Measurements from ENCODE around the gene DNER.
"Not testable (repeated sequence)": the region's sequence is repeated elsewhere in the genome, so short reads cannot be mapped to it uniquely, and the experiment has no call there.

The DNER gene

DNA sequence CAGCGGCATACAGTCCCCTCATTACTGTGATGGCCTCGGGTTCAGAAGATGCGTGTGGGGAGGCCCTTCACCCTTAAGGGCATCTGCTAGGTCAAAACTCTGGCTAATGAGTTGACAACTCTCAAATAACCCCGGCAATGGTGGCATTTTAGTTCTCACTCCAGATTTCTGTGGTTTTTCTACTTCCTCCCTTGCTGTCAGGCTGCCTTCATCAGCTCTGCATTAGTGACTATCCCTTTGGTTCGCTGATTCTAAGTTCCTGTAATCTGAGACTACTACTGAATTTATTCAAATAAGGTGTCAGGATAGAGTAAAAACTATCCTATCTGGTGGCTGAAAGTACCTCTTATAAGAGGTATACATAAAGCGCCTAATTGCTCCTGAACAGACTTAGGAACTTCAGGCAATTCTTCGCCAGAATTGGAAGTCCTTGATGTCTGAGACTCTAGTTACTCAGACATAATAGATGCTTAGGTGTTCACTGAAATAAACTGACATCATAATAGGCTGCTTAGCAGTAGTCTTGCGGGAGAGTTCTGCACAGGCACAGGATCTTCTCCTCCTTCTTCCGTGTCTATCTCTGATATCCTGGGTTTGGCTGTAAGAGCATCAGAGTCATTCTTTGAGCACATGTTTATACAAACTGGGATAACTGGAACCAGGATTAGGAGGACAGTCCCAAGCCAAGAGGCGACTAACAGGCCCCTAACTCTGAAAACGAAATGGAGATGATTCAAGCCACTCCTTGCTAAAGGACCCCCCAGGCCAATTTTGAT, 194.5 kb downstream of the DNER start:
- in situ Hi-C loops (cut with HindIII; ENCODE audit: low sequenced_read_pairs), result no loop called here

DNA sequence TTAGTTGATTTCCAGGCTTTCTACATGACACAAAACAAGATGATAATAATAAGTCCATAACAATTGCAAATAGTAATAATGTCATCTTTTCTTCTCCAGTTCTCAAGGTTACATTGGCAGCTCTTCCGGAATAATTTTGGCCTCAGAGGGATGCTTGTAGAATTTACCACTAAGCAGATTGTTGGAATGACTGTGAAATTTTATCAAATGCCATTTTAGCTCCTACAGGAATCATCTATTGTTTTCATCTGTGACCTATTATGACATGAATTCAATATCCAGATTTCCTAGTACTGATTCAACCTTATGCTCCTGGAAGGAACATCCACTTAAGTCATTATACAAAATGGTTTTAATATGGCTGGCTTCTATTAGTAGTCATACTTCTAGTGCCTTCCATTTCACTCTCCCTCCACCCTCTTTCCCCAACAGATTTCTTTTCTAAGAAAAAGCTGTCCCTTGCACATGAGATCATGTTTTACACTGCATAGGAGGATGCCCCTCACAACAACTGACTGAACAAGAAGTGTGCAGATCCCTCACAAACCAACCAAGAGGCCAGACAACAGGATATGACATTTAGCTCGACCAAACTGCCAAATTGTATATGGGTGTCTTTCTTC, 200.0 kb downstream of the DNER start:
- in situ Hi-C loops (cut with HindIII; ENCODE audit: low sequenced_read_pairs), result no loop called here

DNA sequence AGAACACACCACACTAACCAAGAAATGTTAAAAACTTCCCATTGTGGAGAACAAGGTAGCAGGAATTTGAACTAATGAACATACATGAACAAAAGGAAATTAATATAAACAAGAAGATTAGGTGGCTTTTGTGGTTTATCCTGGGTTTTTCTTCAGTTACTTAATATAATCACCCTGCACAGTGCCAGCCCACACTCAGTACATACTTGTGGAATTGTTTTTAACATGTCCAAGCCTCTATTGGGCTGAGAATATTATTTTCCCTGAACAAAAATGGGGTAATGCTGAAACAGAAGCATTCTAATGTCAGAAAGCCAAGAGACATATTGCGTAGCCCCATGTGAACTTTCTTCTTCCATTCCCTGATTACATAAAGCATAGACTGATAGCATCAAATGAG, 202.8 kb downstream of the DNER start:
- in situ Hi-C loops (cut with HindIII; ENCODE audit: low sequenced_read_pairs), result no loop called here

DNA sequence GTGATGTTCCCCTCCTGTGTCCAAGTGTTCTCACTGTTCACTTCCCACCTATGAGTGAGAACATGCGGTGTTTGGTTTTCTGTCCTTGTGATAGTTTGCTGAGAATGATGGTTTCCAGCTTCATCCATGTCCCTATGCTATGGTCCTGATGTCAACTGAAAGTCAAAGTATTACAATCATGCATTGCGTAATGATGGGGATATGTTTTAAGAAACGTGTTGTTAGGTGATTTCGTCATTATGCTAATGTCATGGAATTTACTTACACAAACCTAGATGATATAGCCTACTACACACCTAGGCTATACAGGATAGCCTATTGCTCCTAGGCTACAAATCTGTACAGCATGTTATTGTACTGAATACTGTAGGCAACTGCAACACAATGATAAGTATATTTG, 207.7 kb downstream of the DNER start:
- in situ Hi-C loops (cut with HindIII; ENCODE audit: low sequenced_read_pairs), result not testable (repeated sequence)

DNA sequence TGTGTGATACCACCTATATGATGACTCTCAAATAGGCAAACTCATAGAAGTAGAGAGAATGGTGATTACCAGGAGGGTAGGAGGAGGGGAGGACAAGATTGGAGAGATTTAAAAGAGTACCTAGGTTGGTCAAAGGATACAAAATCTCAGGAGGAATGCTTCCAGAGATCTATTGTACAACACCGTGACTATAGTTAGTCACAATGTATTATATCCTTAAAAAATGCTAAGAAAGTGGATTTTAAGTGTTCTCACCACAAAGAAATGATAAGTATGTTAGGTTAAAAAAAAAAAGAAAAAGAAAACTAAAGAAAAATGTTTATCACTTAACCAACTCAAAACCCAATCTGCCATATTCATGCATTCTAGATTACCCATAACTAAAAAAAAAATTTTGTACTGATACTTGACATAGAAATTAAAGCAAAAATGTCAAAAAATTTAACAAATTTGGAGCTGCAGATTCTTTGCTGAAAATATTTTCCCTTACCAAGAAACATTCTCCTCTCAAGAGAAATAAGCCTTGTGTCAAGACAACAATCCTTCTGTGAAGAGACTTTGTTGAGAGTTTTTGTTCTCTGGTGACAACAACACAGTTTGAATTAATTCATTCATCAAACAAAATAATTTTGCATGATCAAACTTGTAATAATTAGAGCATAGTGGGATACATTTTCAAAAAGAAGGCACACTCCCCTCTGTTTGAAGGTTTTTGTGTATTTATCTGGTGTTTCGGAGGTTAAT, 213.1 kb downstream of the DNER start:
- in situ Hi-C loops (cut with HindIII; ENCODE audit: low sequenced_read_pairs), result no loop called here

DNA sequence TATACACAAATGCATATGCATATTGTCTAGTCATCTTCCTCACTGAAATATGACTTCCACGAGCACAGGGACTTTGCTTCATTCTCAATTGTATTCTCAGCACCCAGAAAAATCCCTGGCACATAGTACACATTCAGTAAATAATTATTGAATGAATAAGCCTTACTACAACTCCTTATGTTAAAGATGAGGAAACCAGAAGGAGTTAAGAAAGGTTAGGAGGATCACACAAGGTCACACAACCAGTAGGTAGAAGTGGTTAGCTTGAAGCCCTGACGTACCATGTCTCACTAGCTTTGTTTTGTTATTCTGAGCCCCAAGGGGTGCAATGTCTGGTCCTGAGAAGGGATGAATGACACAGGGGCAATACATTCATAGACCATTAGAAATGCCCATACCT, 222.3 kb downstream of the DNER start:
- in situ Hi-C loops (cut with HindIII; ENCODE audit: low sequenced_read_pairs), result no loop called here

DNA sequence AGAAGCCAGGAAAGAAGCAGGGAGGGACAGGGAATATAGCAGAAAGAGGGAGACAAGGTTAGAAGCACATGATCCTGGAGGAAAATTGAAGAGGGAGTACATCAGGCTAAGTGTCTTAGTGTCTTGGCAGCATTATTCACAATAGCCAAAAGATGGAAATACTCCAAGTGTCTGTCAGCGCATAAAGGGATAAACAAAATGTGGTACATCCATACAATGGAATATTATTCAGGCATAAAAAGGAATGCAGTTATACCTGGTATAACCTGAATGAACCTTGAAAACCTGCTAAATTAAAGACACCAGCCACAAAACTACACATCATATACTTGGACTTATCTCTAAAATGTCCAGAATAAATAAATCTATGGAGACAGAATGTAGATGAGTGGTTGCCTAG, 224.2 kb downstream of the DNER start:
- in situ Hi-C loops (cut with HindIII; ENCODE audit: low sequenced_read_pairs), result no loop called here

DNA sequence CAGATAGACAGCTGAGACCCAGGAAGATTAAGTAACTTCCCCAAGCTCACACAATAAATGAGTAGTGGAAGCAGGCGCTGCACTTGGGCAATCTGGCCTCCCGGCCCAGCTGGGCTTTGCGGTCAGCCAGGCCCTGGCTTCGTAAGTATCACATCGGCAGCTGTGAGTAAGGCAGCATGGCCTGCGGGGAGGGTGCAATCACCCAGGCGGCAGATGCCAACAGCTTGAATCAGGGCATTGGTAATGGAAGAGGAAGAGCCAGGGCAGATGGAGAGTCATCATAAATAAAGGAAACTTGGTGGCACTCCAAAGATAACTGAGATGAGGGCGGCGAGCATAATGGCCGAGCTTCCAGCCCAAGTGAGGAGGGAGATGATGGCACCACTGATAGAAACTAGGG, 225.3 kb downstream of the DNER start:
- in situ Hi-C loops (cut with HindIII; ENCODE audit: low sequenced_read_pairs), result no loop called here

DNA sequence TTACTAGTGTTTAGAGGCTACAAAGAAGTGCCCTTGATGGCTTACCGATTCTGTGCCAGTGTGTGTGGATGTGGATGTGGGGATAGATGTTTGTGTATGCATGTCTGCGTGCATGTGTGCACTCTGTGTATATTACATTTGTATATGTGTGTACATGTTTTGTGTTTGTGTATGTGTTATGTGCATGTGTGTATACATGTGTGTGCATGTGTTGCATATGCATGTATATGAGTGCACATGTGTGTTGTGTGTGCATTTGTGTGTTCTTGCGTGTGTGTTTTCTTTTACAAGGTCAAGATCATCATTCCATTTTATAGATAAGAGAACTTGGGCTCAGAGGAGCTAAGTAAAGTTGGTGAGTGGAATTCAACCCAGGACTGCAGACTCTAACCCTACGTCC, 226.1 kb downstream of the DNER start:
- in situ Hi-C loops (cut with HindIII; ENCODE audit: low sequenced_read_pairs), result no loop called here

DNA sequence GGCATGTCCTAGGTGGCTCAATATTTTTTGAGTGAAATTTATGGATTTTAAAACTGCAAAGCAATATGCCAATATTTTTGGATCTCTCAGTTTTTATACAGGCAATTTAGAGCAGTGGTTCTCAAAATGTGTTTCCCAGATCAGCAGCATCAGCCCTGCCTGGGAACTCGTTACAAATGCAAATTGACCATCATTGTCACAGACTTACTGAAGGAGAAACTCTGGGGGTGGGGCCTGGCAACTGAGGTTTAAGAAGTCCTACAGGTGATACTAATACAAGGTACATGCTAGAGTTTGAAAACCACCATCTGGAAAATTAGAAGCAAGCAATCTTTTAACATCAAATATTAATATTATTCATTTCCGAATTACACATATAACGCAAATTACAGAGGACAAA, 227.7 kb downstream of the DNER start:
- in situ Hi-C loops (cut with HindIII; ENCODE audit: low sequenced_read_pairs), result no loop called here

DNA sequence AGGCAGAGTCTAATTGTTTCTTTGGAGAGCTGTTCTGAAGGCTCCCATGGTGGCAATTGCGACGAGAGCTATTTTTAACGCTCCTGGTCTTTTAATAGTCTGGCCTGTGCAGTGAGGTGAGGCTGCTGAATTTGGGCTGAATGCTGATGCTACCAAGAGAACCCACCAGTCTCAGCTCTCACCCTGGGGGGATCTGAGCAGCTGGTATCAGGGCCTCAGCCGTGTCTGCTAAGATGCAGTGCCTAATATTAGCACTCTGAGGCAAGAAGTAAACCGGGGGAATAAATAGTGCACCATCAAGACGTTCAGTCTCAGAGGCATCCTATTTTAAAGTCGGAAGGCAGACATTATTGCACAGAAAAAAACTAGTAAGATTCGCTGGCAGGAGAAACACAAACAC, 228.5 kb downstream of the DNER start:
- in situ Hi-C loops (cut with HindIII; ENCODE audit: low sequenced_read_pairs), result no loop called here

DNA sequence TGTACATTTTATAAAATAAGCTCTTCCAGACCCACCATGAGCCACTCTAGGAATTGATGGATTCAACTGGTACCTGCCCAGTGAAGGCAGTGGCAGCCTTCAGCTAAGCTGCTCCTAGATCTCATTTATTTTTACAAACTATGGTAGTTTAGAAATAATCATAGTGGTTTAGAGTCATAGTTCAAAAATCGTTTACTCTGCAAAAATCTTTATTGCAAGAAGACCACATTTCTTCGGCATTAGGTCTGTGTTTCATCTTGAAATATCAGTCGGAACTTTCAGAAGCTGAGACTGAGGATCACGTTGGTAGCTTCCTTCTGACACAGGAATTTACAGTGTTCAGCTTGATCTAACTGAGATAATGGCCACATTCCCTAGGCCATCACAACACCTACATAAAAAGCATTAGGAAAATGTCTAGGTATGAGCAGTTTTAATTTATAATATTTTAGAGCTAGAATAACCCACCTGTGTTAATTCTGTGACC, 237.0 kb downstream of the DNER start:
- in situ Hi-C loops (cut with HindIII; ENCODE audit: low sequenced_read_pairs), result no loop called here

DNA sequence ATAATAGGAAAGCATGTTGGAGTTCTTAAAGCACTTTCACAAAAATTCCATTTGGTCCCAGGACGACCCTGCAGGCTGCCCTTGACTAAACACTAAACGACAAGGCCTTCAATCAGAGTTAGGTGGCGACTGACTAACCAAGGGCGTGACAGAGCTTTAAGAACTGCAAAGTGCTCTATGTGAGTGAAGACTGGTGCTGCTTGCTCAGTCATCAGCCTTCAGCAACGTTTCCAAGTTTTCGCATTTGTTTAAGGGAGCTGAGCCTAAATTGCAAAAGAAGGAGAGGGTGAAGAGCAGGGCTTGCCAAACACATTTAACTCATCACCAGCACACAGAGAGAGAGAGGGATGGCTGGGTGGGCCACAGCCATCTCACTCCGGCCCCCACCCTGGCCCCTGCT, 238.6 kb downstream of the DNER start:
- in situ Hi-C loops (cut with HindIII; ENCODE audit: low sequenced_read_pairs), result no loop called here

DNA sequence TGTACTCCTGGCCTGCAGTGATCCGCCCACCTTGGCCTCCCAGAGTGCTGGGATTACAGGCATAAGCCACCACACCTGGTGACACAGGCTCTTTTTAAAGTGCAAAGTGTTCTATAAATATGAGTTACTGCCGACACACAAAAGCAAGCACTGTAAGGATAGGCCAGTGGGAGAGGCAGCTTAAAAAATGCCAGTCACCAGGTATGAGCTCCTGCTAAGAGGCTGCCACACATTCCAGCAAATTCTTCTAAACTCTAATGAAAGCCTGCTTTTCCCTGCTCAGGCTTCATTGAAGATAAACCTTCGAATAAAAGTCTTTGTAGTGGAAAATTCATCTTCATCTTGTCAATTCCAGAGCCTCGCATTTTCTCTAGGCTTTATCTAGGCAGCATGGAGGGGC, 240.2 kb downstream of the DNER start:
- in situ Hi-C loops (cut with HindIII; ENCODE audit: low sequenced_read_pairs), result no loop called here

DNA sequence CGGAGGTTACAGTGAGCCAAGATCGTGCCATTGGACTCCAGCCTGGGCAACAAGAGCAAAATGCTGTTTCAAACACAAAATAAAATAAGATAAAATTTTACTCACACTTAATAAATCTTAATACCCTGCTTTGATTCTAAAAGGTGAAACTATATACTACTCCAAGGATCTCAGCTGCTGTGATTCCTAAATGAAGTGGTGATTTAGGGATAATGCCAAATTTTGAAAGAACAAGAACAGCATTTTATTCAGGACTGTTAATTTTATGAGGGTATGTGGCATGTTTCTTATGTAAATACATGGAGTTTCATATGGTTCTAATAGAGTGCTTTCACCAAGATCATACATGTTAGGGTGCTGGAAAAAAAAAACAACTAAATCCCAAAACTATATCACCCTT, 243.6 kb downstream of the DNER start:
- in situ Hi-C loops (cut with HindIII; ENCODE audit: low sequenced_read_pairs), result no loop called here

DNA sequence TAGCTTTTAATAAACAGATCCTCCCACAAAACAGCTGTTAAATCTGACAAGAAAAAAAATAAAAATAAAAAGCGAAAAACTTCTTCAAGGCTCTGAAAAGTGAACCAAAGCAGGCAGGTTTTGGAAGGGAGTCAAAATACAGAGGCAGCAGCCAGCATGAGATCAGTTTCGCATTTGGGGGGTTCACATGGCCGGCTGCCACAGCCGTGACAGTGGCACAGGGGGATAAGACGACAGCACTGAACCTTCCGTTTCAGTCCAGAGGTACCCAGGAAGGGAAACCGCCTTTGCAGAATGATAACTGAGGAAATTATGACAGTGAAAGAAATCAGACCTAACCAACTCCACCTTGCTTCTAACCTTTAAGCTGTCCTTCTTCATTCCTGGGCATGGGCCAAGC, 246.6 kb downstream of the DNER start:
- in situ Hi-C loops (cut with HindIII; ENCODE audit: low sequenced_read_pairs), result no loop called here

DNA sequence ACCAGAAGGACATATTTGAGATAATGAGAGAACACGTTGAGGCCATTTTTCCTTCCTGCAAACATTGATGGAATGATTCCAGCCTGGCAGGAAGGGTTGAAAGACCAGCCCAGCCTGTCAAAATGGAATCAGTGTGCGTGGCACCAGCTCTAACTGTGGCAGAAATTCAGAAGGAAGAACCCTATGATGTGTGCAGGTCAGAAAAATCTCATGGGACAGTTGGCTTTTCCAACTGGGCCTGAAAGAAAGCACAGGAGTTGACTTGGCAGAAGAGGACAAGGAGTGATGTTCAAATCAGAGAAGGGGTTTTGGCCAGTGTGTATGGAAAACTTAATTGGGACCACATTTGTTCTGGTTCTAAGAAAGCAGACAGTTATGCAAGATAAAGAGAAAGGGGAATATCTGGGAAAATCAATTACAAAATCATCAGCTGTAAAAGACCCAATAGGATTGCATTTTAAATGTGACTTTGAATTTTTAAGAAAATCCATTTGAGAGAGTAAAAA, 250.5 kb downstream of the DNER start:
- in situ Hi-C loops (cut with HindIII; ENCODE audit: low sequenced_read_pairs), result no loop called here

DNA sequence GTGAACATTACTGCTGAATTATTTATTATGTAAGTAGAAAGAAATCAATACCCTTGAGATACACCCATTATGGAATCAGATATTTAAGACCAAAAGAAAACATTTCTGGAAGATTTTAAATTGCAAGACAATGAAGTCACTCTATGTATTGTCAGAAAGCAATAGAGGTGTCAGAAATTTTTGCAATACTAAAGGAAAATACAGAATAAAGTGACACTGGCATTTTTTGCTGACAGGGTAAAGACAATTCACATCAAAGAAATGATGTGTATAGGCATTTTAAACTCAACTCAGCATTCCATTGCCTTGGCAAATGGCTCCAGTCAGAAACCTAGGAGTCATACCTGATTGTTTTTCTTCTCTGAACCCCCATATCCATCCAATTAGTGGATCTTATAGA, 252.2 kb downstream of the DNER start:
- in situ Hi-C loops (cut with HindIII; ENCODE audit: low sequenced_read_pairs), result no loop called here

DNA sequence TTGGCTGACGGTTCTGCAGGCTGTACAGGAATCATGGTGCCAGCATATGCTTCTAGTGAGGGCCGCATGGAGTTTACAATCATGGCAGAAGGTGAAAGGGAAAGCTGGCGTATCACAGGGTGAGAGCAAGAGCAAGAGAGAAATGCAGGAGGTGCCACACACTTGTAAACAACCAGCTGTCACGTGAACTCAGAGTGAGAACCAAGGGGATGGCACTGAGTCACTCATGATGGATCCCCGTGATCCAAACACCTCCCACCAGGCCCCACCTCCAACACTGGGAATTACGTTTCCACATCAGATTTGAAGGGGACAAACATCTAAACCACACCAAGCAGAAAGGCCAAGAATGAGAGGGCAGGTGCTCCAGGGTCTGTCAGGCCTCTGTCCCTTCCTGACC, 258.3 kb downstream of the DNER start:
- in situ Hi-C loops (cut with HindIII; ENCODE audit: low sequenced_read_pairs), result no loop called here

DNA sequence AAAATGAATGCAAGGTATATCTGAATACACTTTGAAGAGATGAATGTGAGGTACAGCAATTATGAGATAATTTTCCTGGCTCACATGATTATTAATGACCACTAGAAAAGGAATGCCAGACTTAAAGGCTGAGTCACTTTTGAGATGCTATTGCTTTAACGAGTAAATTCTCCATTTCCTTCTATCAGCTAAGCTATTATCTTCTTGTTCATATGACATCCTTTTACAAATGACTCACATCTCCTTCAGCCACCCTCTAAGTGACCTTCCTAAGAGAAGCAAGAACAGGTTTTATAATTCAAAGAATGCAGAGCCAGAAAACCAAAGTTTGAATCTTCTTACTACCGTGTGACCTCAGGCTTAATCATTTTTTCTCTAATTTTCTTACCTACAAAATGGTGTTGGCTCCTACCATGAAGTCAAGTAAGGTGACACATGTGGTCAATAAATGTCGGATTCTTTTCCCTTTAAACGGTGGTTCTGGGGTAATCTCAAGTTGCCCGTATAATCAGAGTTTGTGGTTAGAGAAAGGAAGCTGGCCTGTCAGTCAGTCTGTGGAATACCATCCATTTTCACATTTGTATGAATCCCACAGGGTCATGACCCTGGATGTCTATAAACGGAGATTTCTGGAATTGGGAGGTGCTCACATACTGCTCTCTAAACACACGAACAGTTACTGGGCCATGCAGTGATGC, 259.3 kb downstream of the DNER start:
- in situ Hi-C loops (cut with HindIII; ENCODE audit: low sequenced_read_pairs), result loop anchor here (5.0 kb wide), 1 partner anchor 53 kb away; no protein-coding TSS in a partner anchor

DNA sequence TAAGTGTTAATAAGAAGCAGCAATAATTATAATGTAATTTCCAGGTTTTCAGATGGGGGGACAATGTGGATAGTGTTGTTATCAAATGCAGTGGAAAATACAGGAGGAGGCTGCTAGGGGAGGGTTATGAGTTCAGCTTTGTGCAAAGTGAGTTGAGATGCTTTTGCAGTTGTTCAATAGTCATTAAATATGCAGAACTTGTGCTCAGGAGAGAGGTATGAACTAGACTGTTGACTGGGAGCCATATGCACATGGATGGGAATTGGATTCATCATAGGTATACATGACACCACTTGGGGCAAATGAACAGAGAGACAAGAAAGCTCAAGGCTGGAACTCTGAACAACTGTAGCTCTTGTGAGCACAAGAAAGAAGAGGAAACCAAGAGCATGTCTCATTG, 261.1 kb downstream of the DNER start:
- in situ Hi-C loops (cut with HindIII; ENCODE audit: low sequenced_read_pairs), result loop anchor here (5.0 kb wide), 1 partner anchor 51 kb away; no protein-coding TSS in a partner anchor

Measured in endothelial cell of hepatic sinusoid (primary cell).